ENCODE measurements around the gene CDK6. TPM values are rescaled to one million over a fixed set of nuclear protein-coding genes. Genes with fewer than 3 reads are reported as not detected.

CDK6 gene
- total and polyA plus RNA-seq, 2 experiments from 2014 or later = 7.4 to 23.7 TPM

DNA sequence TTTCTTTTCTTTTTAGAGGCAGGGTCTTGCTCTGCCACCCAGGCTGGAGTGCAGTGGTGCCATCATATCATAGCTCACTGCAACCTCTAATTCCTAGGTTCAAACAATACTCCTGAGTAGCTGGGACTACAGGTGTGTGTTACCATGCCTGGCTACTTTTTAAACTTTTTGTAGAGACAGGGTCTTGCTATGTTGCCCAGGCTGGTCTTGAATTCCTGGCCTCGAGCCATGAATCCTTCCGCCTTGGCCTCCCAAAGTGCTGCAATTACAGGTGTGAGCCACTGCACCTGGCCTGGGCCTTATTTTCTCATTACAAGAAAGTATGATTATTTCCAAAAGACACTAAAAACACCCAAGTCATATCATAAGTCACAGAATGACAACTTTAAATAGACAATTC is 106.6 kb downstream of the CDK6 start:
- Histone ChIP-seq H3K4me1 (ENCODE audit: insufficient read depth) (peaks cover 3% of the 10 kb centered on the region; the same call in 1 of the 2 replicates), H3K27ac (ENCODE audit: low read depth) (no peak overlapping the region), H3K4me3 (no peak overlapping the region), H3K9me2 (ENCODE audit: insufficient read depth) (no peaks in the 10 kb centered on the region), H4K20me1 (replicated peaks; ENCODE audit: insufficient read depth) (no peaks in the 10 kb centered on the region), H3K27me3 (ENCODE audit: insufficient read depth) (no peaks in the 10 kb centered on the region), H3F3A (replicated peaks; ENCODE audit: low read depth) (no peaks in the 10 kb centered on the region), H3K79me2 (replicated peaks; ENCODE audit: insufficient read depth) (no peaks in the 10 kb centered on the region), H3K4me2 (no peak overlapping the region), H2AFZ (no peak overlapping the region), H3K36me3 (ENCODE audit: insufficient read depth) (no peaks in the 10 kb centered on the region)
- ATAC-seq (no peak), DNase-seq (ENCODE audit: low spot score) (no peak)
- no peaks in the 10 kb centered on the region for H3K9me3 Mint-ChIP-seq
- H3K4me3 Mint-ChIP-seq = no peak overlapping the region
- peaks cover 6% of the 10 kb centered on the region for H3K36me3 Mint-ChIP-seq (ENCODE audit: low read depth)
- H3K27ac Mint-ChIP-seq = peak overlapping the region; percentile 5; the same call in 1 of the 2 replicates
- no peaks in the 10 kb centered on the region for H3K27me3 Mint-ChIP-seq (ENCODE audit: insufficient read depth, low read depth, poor library complexity)
- H3K4me1 Mint-ChIP-seq = peaks cover 8% of the 10 kb centered on the region
- no peak for TF ChIP-seq ZNF114 (CRISPR knock-in tag; IDR thresholded peaks at IDR 0.05)
- no peak for TF ChIP-seq JUNB (IDR thresholded peaks at IDR 0.05; ENCODE audit: unreplicated experiment)
- TF ChIP-seq, protein P1, sequence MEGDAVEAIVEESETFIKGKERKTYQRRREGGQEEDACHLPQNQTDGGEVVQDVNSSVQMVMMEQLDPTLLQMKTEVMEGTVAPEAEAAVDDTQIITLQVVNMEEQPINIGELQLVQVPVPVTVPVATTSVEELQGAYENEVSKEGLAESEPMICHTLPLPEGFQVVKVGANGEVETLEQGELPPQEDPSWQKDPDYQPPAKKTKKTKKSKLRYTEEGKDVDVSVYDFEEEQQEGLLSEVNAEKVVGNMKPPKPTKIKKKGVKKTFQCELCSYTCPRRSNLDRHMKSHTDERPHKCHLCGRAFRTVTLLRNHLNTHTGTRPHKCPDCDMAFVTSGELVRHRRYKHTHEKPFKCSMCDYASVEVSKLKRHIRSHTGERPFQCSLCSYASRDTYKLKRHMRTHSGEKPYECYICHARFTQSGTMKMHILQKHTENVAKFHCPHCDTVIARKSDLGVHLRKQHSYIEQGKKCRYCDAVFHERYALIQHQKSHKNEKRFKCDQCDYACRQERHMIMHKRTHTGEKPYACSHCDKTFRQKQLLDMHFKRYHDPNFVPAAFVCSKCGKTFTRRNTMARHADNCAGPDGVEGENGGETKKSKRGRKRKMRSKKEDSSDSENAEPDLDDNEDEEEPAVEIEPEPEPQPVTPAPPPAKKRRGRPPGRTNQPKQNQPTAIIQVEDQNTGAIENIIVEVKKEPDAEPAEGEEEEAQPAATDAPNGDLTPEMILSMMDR (conservative IDR thresholded peaks at IDR 0.05; ENCODE audit: low read depth in 2 of 2) = no peak
- no peak for TF ChIP-seq STAT1 (IDR thresholded peaks at IDR 0.05; ENCODE audit: unreplicated experiment)
- TF ChIP-seq, protein P2, sequence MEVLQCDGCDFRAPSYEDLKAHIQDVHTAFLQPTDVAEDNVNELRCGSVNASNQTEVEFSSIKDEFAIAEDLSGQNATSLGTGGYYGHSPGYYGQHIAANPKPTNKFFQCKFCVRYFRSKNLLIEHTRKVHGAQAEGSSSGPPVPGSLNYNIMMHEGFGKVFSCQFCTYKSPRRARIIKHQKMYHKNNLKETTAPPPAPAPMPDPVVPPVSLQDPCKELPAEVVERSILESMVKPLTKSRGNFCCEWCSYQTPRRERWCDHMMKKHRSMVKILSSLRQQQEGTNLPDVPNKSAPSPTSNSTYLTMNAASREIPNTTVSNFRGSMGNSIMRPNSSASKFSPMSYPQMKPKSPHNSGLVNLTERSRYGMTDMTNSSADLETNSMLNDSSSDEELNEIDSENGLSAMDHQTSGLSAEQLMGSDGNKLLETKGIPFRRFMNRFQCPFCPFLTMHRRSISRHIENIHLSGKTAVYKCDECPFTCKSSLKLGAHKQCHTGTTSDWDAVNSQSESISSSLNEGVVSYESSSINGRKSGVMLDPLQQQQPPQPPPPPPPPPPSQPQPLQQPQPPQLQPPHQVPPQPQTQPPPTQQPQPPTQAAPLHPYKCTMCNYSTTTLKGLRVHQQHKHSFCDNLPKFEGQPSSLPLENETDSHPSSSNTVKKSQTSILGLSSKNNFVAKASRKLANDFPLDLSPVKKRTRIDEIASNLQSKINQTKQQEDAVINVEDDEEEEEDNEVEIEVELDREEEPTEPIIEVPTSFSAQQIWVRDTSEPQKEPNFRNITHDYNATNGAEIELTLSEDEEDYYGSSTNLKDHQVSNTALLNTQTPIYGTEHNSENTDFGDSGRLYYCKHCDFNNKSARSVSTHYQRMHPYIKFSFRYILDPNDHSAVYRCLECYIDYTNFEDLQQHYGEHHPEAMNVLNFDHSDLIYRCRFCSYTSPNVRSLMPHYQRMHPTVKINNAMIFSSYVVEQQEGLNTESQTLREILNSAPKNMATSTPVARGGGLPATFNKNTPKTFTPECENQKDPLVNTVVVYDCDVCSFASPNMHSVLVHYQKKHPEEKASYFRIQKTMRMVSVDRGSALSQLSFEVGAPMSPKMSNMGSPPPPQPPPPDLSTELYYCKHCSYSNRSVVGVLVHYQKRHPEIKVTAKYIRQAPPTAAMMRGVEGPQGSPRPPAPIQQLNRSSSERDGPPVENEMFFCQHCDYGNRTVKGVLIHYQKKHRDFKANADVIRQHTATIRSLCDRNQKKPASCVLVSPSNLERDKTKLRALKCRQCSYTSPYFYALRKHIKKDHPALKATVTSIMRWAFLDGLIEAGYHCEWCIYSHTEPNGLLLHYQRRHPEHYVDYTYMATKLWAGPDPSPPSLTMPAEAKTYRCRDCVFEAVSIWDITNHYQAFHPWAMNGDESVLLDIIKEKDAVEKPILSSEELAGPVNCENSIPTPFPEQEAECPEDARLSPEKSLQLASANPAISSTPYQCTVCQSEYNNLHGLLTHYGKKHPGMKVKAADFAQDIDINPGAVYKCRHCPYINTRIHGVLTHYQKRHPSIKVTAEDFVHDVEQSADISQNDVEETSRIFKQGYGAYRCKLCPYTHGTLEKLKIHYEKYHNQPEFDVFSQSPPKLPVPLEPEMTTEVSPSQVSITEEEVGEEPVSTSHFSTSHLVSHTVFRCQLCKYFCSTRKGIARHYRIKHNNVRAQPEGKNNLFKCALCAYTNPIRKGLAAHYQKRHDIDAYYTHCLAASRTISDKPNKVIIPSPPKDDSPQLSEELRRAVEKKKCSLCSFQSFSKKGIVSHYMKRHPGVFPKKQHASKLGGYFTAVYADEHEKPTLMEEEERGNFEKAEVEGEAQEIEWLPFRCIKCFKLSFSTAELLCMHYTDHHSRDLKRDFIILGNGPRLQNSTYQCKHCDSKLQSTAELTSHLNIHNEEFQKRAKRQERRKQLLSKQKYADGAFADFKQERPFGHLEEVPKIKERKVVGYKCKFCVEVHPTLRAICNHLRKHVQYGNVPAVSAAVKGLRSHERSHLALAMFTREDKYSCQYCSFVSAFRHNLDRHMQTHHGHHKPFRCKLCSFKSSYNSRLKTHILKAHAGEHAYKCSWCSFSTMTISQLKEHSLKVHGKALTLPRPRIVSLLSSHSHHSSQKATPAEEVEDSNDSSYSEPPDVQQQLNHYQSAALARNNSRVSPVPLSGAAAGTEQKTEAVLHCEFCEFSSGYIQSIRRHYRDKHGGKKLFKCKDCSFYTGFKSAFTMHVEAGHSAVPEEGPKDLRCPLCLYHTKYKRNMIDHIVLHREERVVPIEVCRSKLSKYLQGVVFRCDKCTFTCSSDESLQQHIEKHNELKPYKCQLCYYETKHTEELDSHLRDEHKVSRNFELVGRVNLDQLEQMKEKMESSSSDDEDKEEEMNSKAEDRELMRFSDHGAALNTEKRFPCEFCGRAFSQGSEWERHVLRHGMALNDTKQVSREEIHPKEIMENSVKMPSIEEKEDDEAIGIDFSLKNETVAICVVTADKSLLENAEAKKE (CRISPR knock-in tag; IDR thresholded peaks at IDR 0.05) = no peak
- no peak for TF ChIP-seq POLR2AphosphoS5 (IDR thresholded peaks at IDR 0.05; ENCODE audit: low read depth)
- TF ChIP-seq, protein P3, sequence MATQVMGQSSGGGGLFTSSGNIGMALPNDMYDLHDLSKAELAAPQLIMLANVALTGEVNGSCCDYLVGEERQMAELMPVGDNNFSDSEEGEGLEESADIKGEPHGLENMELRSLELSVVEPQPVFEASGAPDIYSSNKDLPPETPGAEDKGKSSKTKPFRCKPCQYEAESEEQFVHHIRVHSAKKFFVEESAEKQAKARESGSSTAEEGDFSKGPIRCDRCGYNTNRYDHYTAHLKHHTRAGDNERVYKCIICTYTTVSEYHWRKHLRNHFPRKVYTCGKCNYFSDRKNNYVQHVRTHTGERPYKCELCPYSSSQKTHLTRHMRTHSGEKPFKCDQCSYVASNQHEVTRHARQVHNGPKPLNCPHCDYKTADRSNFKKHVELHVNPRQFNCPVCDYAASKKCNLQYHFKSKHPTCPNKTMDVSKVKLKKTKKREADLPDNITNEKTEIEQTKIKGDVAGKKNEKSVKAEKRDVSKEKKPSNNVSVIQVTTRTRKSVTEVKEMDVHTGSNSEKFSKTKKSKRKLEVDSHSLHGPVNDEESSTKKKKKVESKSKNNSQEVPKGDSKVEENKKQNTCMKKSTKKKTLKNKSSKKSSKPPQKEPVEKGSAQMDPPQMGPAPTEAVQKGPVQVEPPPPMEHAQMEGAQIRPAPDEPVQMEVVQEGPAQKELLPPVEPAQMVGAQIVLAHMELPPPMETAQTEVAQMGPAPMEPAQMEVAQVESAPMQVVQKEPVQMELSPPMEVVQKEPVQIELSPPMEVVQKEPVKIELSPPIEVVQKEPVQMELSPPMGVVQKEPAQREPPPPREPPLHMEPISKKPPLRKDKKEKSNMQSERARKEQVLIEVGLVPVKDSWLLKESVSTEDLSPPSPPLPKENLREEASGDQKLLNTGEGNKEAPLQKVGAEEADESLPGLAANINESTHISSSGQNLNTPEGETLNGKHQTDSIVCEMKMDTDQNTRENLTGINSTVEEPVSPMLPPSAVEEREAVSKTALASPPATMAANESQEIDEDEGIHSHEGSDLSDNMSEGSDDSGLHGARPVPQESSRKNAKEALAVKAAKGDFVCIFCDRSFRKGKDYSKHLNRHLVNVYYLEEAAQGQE (IDR thresholded peaks at IDR 0.05; ENCODE audit: unreplicated experiment) = no peak
- TF ChIP-seq EZH2 (IDR thresholded peaks at IDR 0.05; ENCODE audit: low read depth, unreplicated experiment) = no peak
- no peak for TF ChIP-seq CREB1 (CRISPR knock-in tag; IDR thresholded peaks at IDR 0.05; ENCODE audit: low read depth)
- TF ChIP-seq EZH2phosphoT487 (IDR thresholded peaks at IDR 0.05; ENCODE audit: unreplicated experiment) = no peak
